GM19463 (cell line): ENCODE measurements around the gene ATF1.

Source experiments
- ATAC-seq: cut with Tn5 transposase; IDR thresholded peaks from one replicate; pipeline ENCODE4 v1.9.1; 2021; ENCODE audit warnings: mild to moderate bottlenecking, moderate library complexity; ENCODE audit not compliant: unreplicated experiment

The ATF1 gene

GRCh38 chr12:50763639-50764285 is at the start of gene ATF1:
ATF1 (plus strand) TSS chr12:50764101; CDS start chr12:50780146, 16,045 bp downstream.
- ATAC-seq, result peak; percentile 76

GRCh38 chr12:50715174-50715573 is 48.7 kb upstream of the ATF1 start:
- ATAC-seq, result no peak

- ATAC-seq, result no peak
Observed at GRCh38 chr12:50718760-50719159, 45.1 kb upstream of the ATF1 start.

- no peak for ATAC-seq
Observed at GRCh38 chr12:50720085-50720484, 43.8 kb upstream of the ATF1 start.

- ATAC-seq, result no peak
Observed at GRCh38 chr12:50720501-50720900, 43.4 kb upstream of the ATF1 start.

GRCh38 chr12:50723865-50724264 is 40.0 kb upstream of the ATF1 start:
- no peak for ATAC-seq

- no peak for ATAC-seq
Observed at GRCh38 chr12:50725011-50725942, 38.6 kb upstream of the ATF1 start.

- ATAC-seq, result no peak
Observed at GRCh38 chr12:50727466-50727865, 36.4 kb upstream of the ATF1 start.

- ATAC-seq, result no peak
Observed at GRCh38 chr12:50728417-50728816, 35.5 kb upstream of the ATF1 start.

GRCh38 chr12:50728841-50729240 is 35.1 kb upstream of the ATF1 start:
- no peak for ATAC-seq

- ATAC-seq, result no peak
Observed at GRCh38 chr12:50732591-50732990, 31.3 kb upstream of the ATF1 start.

- ATAC-seq, result no peak
Observed at GRCh38 chr12:50733706-50734105, 30.2 kb upstream of the ATF1 start.

GRCh38 chr12:50734409-50735263 is 29.3 kb upstream of the ATF1 start:
- no peak for ATAC-seq

GRCh38 chr12:50739611-50740010 is 24.3 kb upstream of the ATF1 start:
- no peak for ATAC-seq

GRCh38 chr12:50740307-50740706 is 23.6 kb upstream of the ATF1 start:
- ATAC-seq, result no peak

GRCh38 chr12:50742776-50743175 is 21.1 kb upstream of the ATF1 start:
- ATAC-seq, result no peak

- no peak for ATAC-seq
Observed at GRCh38 chr12:50745861-50746260, 18.0 kb upstream of the ATF1 start.

GRCh38 chr12:50746431-50746830 is 17.5 kb upstream of the ATF1 start:
- ATAC-seq, result no peak

- ATAC-seq, result no peak
Observed at GRCh38 chr12:50747817-50748216, 16.1 kb upstream of the ATF1 start.

- no peak for ATAC-seq
Observed at GRCh38 chr12:50749459-50749882, 14.4 kb upstream of the ATF1 start.

GRCh38 chr12:50750366-50750765 is 13.5 kb upstream of the ATF1 start:
- ATAC-seq, result no peak
